NOMO-1 (cell line): ENCODE data around the gene CACNA1E.

Source experiments
- DNase-seq, 2 experiments: peaks; one replicate each; lab custom pipeline; 2025; ENCODE audit not compliant: unreplicated experiment in 2 of 2; lab: John Stamatoyannopoulos, UW

CACNA1E gene

DNA sequence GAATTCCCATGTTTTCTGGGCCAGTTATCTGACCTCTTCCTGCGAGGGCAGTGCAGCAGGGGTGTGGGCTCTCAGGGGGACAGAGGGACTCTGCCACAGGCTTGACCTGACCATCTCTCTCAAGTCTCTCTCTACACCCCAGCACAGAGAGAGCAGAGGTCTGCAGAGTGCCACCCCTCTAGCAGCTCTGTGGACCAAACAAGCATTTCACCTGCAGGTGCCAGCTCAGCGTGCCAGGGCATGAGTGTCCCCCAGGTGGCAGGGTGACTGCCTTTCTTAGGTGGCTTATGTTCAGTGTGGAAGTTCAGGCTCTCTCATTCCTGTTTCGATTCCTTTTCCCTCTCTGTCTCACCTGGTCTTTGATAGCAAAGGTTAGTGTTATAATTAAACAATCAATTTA lies 191.3 kb downstream of the CACNA1E start:
- DNase-seq, result no peak

GRCh38 chr1:181675091-181675917 lies 192.0 kb downstream of the CACNA1E start:
- DNase-seq, result no peak

DNA sequence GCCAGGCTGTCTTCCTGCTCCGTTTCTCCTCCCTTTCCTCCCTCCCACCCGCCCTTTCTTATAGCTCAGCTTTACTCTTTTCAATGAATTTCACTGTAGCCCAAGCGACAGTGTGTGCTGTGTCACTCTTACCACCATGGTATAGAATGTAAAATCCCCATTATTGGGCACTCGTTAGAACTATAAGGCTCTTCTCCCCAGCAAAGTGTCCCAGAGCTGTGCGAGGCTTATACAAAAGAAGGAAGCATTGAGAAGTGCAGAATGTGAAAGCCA lies 192.5 kb downstream of the CACNA1E start:
- no peak for DNase-seq

GRCh38 chr1:181676269-181676668 lies 193.0 kb downstream of the CACNA1E start:
- DNase-seq, result peak; percentile 18 to 53

- no peak for DNase-seq
Observed at GRCh38 chr1:181680332-181680731, 197.0 kb downstream of the CACNA1E start.

- DNase-seq, result no peak
Observed at GRCh38 chr1:181680871-181681270, 197.6 kb downstream of the CACNA1E start.

GRCh38 chr1:181685211-181685610 lies 201.9 kb downstream of the CACNA1E start:
- no peak for DNase-seq

- no peak for DNase-seq
Observed at GRCh38 chr1:181701891-181702290, 218.6 kb downstream of the CACNA1E start.

DNA sequence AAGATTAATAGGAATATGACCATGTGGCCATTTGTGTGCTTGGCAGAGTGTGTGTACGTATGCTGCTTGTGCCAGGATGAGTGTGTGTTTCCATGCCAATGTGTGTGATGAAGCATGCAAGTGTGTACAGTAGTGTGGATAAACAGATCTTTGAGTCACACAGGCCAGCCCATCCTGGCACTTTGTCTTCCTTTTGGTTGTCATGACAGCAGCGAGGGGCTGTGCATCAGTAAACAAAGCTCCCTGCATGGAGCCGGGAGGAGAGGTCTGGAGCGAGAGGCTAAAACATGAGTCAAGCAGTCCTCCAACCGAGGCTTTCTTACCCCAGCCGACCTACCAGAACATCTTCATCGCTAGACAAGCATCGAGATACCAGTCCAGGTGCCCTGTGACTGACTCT lies 221.2 kb downstream of the CACNA1E start:
- no peak for DNase-seq

DNA sequence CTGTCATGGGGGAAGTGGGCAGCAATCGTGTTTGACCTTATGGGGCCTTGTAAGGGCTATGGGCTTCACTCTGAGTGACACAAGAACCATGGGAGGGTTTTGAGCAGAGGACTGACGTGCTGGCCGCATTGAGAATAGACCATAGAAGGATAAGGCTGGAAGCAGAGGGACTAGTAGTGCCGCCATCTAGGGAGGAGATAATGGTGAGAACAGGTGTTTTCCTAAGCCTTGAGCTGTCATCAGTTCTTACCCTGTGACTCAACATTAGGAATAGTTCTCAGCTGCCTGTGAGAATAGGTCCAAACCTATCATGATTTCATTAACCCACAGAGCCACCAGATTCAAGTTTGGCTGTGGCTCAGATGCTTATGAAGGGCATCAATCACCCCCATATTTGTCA lies 228.5 kb downstream of the CACNA1E start:
- DNase-seq, result no peak

GRCh38 chr1:181712711-181713110 lies 229.4 kb downstream of the CACNA1E start:
- no peak for DNase-seq

DNA sequence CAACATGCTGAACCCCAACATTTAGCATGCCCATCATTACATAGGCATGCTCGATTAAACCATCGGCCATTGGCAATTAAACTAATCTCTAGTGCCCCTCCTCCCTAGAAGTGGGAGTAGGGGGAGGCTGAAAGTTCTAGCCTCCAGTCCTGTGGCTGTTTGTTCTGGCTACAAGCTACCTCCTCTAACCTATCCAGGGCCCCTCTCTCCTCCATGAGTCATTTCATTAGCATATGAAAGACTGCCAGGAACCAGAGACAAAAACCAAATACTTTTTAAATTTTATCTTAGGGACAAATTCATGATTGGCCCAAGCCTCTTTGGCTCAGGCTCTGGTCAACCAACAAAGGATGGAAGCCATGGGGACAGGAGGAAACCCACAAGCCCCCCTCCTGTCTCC lies 231.1 kb downstream of the CACNA1E start:
- DNase-seq, result no peak

DNA sequence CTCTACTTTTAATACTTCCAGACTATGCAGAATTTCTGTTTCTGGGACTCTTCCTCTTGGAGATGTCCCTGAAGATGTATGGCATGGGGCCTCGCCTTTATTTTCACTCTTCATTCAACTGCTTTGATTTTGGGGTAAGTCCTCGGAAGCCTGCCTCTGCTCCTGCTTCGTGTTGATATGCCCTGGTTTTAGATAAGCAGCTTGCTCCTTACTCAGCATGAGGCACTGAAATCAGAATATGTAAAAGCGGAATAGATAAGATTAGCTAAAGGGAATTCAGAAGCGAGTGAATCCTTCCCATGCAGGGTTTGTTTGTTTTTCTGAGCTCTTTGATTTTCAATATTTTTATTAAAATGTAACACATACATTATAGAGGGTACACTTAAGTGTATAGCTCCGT lies 234.7 kb downstream of the CACNA1E start:
- DNase-seq, result no peak

- DNase-seq, result no peak
Observed at GRCh38 chr1:181726320-181727012, 243.1 kb downstream of the CACNA1E start.

GRCh38 chr1:181730606-181731005 lies 247.3 kb downstream of the CACNA1E start:
- no peak for DNase-seq

- DNase-seq, result no peak
Observed at GRCh38 chr1:181732218-181732990, 249.1 kb downstream of the CACNA1E start.

DNA sequence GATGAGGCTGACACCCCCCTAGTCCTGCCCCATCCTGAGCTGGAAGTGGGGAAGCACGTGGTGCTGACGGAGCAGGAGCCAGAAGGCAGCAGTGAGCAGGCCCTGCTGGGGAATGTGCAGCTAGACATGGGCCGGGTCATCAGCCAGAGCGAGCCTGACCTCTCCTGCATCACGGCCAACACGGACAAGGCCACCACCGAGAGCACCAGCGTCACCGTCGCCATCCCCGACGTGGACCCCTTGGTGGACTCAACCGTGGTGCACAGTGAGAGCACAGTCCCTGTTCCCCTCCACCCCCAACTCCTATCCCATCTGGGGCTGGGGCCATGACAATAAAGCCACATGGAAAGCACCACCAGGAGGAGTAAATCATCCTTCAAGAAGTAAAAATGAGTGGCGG lies 250.2 kb downstream of the CACNA1E start:
- no peak for DNase-seq

DNA sequence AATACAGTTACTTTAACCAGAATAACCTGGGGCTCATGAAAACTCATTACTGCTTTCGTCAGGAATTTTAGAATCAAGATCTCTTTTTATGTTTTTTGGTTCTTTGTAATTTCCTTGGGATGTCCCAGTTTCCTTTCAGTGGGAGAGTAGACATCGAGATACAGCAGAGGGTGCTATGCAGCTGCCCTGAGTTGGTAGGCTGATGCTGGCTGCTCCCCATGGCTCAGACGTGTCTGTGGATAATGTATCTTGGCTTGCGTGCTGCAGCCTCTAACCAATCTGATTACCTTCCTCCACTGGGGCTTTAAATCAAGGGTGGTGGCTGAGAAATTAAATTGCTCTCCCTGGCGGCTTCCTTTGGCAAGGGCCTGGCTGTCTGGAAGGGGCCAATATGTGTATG lies 253.7 kb downstream of the CACNA1E start:
- DNase-seq, result no peak

DNA sequence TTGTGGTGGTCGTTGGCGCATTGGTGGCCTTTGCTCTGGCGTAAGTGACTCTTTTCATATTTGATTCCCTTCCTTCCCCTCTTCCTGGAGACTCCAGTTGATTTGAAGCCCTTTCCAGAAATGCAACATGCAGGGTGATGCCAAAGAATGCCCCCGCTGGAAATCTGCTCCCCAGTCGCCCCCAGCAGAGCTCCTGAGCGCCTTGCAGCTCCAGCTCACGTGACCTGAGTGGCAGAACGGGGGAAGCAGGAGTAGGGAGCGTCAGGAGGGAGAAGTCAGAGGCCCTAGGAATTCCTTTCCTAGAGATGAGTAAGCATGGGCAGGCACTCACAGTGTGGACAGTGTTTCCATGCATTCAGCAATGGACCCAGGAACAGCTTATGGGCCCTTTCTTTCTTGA lies 255.9 kb downstream of the CACNA1E start:
- DNase-seq, result no peak

GRCh38 chr1:181742426-181742825 lies 259.1 kb downstream of the CACNA1E start:
- DNase-seq, result no peak

DNA sequence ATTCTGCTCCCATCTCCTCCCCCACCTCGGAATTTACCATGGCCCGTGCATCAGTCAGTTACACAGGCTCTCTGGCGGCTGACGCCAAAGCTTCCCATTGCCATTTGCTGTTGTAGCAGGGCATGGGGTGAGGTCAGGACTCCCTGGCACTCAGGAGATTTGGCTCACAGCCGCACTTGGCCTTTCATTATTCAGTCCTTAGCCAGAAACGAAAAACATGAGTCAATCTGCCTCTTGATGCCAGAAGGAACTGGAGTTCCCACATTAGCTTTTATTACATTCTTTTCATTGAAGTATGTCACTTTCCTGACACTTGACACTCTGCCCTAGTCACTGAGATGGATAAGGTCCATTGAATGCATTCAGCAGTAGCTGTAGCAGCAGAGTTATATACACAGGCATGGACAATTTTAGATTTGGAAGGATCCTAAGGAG lies 260.6 kb downstream of the CACNA1E start:
- no peak for DNase-seq

DNA sequence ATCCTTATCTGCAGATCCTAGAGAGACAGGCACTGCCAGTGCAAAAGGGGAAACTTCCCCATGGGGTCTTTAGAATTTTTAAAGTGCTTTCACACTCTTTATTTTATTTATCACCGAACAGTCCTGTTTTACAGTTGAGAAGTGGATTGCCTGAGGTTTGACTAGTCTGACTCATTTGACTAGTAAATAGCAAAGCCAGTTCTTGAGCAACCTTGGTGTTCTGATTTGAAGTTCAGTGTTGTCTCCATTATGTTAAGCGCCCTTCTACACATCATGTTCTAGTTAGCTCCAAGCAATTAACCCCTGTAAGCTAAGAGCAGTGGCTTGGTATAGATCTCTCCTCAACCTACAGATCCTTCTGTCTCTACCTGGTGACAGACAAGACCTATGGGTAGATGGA lies 262.9 kb downstream of the CACNA1E start:
- DNase-seq, result no peak
